Stimulated activated CD8-positive, alpha-beta memory T cell treated with anti-CD3 and anti-CD28 coated beads, Interleukin-7, amount 100 ng/mL, for 4 hours (primary cell): Measurements from ENCODE around the gene GPR137B.
"Not testable (repeated sequence)": the region's sequence is repeated elsewhere in the genome, so short reads cannot be mapped to it uniquely, and the experiment has no call there.

Source experiments
- DNase-seq, 2 donors: peaks; one replicate each; pipeline ENCODE4 v3.0.0-alpha.2; 2020; ENCODE audit warnings: low read depth in 2 of 2

GPR137B gene

GRCh38 chr1:236188084-236188483 lies 45.7 kb downstream of the GPR137B start:
- not testable (repeated sequence) for DNase-seq

DNA sequence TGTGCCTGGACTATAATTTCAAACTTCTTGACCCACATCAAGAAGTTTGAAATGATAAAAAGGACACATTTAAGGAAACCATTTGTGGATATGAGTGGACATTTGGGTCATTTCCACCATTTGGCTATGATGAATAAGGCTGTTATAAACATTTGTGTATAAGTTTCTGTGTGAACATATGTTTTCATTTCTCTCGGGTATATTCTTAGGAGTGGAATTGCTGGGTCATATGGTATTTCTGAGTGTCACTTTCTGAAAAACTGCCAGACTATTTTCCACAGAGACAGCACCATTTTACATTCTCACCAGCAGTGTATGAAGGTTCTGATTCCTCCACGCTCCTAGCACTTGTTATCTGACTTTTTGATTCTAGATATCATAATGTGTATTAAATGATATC lies 50.8 kb downstream of the GPR137B start:
- DNase-seq: no peak

- no peak for DNase-seq
These were observed 58.6 kb downstream of the GPR137B start for GRCh38 chr1:236200925-236201324.

DNA sequence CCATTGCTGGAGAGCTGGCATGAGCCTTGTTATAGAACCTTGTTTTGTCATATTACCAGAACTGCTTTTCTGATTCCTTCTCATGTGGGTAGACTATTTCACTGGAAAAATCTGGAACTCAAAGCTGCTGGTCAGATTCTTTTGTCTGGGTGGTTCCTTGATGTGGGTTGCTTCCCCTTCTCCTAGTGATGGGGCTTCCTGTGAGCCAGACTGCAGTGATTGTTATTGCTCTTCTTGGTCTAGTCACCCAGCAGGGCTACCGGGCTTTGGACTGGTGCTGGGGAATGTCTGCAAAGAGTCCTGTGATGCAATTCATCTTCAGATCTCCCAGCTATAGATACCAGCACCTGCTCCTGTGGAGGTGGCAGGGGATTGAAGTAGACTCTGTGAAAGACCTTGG lies 59.4 kb downstream of the GPR137B start:
- DNase-seq: no peak

DNA sequence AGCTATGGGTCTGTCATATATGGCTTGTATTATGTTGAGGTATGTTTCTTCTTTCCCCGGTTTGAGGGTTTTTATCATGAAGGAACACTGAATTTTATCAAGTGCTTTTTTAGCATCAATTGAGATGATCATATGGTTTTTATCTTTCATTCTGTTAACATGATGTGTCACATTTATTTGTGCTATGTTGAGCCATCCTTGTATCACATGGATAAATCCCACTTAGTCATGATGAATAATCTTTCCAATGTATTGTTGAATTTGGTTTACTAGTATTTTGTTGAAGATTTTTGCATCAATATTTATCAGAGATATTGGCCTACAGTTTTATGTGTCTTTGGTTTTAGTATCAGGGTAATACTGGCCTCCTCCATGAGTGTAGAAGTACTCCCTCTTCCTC lies 61.7 kb downstream of the GPR137B start:
- DNase-seq: no peak

- no peak for DNase-seq
These were observed 62.3 kb downstream of the GPR137B start for GRCh38 chr1:236204656-236205055.

DNA sequence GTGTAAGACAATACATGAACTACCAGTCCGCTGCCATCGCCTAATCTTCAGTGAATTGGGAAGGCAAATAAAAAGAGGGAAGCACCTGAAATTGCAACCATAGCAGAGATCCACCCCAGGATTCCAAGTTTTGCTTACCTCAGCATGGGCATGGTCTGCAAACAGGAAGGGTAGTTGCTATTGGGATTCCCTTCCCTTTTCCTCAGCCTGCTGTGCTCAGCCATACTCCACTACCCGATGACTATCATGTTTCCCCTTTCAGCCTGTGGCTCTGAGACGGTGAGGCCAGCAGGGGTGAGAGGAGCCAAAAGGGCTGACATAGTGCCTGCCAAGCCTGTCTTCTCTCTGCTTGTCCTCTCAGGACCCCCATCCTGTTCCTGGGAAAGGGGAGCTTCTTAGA lies 64.2 kb downstream of the GPR137B start:
- DNase-seq: no peak

DNA sequence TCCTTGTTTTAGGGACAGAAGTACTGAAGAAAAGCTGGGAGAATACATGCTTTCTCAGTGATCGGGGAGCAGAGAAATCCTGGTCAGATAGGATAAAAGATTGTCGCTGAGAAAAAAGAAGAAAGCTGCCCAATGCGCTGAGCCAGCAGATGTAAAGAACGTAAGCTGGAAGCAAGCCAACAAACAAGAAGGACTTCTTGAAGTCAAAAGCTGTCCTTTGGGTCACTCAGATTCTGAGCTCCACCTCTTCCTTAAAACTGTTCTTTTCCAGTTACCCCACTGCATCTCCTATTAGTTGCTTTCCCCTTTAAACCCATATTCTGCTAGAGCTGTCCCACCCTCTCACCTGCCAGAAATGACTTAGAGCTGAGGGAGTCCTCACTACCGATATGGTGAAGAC lies 64.8 kb downstream of the GPR137B start:
- no peak for DNase-seq

GRCh38 chr1:236207569-236207968 lies 65.2 kb downstream of the GPR137B start:
- no peak for DNase-seq

GRCh38 chr1:236209185-236209584 lies 66.8 kb downstream of the GPR137B start:
- DNase-seq: no peak

GRCh38 chr1:236209713-236210112 lies 67.4 kb downstream of the GPR137B start:
- no peak for DNase-seq

DNA sequence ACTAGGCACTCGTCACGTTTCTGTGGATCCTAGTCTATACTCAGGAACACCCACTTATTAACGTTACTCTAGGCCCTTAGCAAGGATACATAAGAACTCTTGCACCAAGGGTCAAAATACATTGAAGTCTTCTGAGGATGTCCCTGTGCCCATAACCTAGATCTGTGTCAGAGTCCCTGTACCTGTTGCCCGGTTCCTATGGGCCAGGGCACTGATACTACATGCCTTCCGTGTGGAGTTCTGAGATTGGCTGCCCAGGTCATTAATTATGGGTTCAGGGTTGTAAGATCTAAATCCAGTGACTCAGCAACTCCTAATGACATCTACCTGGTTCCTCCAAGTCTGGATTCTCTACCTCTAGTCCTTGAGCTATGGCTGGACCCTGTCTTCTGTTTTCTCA lies 69.5 kb downstream of the GPR137B start:
- DNase-seq: no peak

GRCh38 chr1:236213534-236213933 lies 71.2 kb downstream of the GPR137B start:
- DNase-seq: no peak

DNA sequence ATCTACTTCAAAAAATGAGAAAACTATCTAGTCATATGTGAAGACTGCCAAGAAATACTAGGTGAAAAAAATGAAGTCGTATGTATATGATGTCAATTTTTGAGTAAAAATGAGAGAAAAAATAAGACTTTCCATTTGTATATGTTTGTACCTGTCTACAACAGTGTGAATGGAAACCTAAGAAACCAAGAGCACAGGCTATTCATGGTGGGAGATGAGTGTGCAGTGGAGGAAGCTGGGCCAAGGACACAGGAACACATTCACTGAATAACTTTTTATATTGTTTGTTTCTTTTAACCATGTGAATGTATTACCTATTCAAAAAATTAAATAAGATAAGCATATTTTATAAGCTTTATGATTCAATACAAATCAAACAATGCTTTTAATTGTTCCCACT lies 72.4 kb downstream of the GPR137B start:
- DNase-seq: no peak

DNA sequence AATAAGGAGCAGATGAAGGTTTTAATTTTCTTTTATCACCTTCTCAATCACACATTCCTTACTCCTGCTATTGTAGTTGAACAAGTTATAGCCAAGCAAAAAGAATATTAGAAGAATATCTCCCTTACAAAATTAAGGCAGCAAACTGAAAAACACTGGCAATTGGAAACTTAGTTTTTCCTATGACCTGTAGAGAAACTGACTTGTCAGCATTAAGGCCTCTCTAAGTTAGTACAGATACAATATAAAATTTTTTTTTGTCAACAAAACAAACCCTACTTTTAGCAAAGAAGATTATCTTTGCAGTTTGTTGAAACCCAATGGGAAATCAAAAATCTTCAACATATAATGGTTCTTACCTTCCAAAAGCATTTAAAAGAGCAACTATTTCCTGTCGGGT lies 78.1 kb downstream of the GPR137B start:
- no peak for DNase-seq

DNA sequence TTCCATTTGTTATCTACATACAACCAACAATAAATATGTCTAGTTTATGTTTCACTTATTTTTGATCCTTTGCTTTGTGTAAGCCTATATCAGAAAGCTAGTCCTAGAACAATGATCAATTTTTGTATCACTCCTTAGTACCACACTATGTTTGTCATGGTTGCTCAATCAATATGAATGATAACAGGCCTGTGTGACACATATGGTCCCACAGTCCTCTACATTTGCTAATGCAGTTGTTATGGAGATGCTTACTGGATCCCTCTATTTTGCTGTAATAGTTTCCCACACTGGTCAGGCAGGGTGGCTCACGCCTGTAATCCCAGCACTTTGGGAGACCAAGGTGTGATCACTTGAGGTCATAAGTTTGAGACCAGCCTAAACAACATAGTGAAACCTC lies 80.3 kb downstream of the GPR137B start:
- DNase-seq: no peak

- DNase-seq: no peak
These were observed 86.1 kb downstream of the GPR137B start for GRCh38 chr1:236228411-236228810.

- no peak for DNase-seq
These were observed 92.8 kb downstream of the GPR137B start for GRCh38 chr1:236235116-236235515.

DNA sequence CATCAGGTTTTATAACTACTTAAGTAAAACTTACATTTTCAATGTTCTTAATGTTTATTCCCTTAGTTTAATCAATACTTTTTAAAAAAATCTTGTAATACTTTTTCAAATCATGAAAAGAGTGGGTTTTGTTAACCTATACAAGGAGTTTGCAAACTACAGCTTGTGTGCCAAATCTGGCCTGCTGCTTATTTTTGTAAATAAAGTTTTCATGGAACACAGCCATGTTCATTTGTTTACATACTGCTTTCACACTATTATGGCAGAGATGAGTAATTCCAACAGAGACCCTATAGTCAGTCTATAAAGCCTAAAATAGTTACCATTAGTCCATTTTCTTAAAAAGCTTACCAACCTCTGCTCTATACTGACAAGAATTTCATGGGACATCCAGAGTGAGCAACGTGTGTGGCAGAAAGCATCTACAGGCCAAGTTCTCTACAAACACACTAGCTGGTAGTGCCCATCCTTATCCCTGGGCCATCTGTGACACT lies 96.8 kb downstream of the GPR137B start:
- no peak for DNase-seq

GRCh38 chr1:236240675-236241074 lies 98.3 kb downstream of the GPR137B start:
- no peak for DNase-seq

- DNase-seq: no peak
These were observed 100.2 kb downstream of the GPR137B start for GRCh38 chr1:236242568-236242967.

DNA sequence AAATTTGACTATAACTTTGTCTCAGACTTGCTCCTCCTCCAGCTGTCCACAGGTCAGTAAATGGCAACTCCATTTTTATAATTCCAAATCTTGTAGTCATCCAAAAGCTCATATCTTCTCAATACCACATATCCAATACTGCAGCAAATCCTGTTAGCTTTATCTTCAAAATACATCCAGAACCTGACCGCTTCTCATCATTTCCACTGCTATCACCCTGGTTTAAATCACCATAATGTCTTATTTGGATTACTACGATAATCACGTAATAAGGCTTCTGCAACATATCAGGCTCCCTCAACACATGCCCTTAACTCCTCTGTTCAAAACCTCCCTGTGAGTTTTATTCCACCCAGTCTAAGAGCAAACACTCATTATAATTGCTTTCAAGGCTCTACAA lies 104.9 kb downstream of the GPR137B start:
- DNase-seq: no peak

- DNase-seq: no peak
These were observed 109.2 kb downstream of the GPR137B start for GRCh38 chr1:236251587-236251986.

GRCh38 chr1:236253119-236253518 lies 110.8 kb downstream of the GPR137B start:
- DNase-seq: no peak
